H1 (cell line): ENCODE results near the gene ENTPD2. TPM values are rescaled to one million over a fixed set of nuclear protein-coding genes. Genes with fewer than 3 reads are reported as not detected.

Experiments used
- CTCF ChIA-PET: fragments of 300-600 bp; sonication (Branson Sonifier 250); formaldehyde crosslinking; loops from one replicate; lab custom pipeline; 2021; ENCODE audit not compliant: partially characterized antibody; lab: Charles Lee
- POLR2A ChIA-PET: fragments of 300-600 bp; sonication (Branson Sonifier 250); formaldehyde crosslinking; loops from one replicate; lab custom pipeline; 2021; ENCODE audit warnings: inconsistent platforms; ENCODE audit not compliant: partially characterized antibody; lab: Charles Lee
- DNase-seq, 2 experiments: peaks; one replicate each; pipeline versions ENCODE4 v3.0.0 to v3.0.0-alpha.2; 2010 to 2022; ENCODE audit warnings: low spot score in 2 of 2, low read depth in 1 of 2, mixed read lengths in 1 of 2
- FAIRE-seq: peaks from 2 replicates; lab custom pipeline; 2011; peaks lifted over from hg19 to GRCh38; lab: Jason Lieb, UNC
- H2AFZ ChIP-seq: 2 replicates; pipeline ENCODE4 v1.8.1; 2012; ENCODE audit warnings: low read length, inconsistent platforms
- H2AK5ac ChIP-seq: 2 replicates; pipeline ENCODE4 v1.6.1; 2013; ENCODE audit warnings: low read depth, low read length
- H2BK120ac ChIP-seq: replicated peaks from 2 replicates; pipeline ENCODE3; 2013; ENCODE audit warnings: low read depth, low read length, inconsistent platforms
- H2BK12ac ChIP-seq: 2 replicates; pipeline ENCODE4 v1.6.1; 2013; ENCODE audit warnings: low read depth, low read length
- H2BK15ac ChIP-seq: 2 replicates; pipeline ENCODE4 v1.6.1; 2013; ENCODE audit warnings: low read length
- H2BK20ac ChIP-seq: 2 replicates; pipeline ENCODE4 v1.6.1; 2013; ENCODE audit warnings: low read length
- H2BK5ac ChIP-seq: 2 replicates; pipeline ENCODE4 v1.6.1; 2013; ENCODE audit warnings: low read depth, low read length
- H3K14ac ChIP-seq: 2 replicates; pipeline ENCODE4 v1.6.1; 2013; ENCODE audit warnings: inconsistent platforms; ENCODE audit not compliant: insufficient read length
- H3K18ac ChIP-seq: 2 replicates; pipeline ENCODE4 v1.6.1; 2013; ENCODE audit warnings: low read length; ENCODE audit errors: extremely low read depth
- H3K23ac ChIP-seq: 2 replicates; pipeline ENCODE4 v1.6.1; 2013; ENCODE audit warnings: inconsistent platforms; ENCODE audit not compliant: insufficient read length
- H3K23me2 ChIP-seq: 2 replicates; pipeline ENCODE4 v1.6.1; 2013; ENCODE audit warnings: low read depth, low read length
- H3K27ac ChIP-seq: 2 replicates; pipeline ENCODE4 v1.6.1; 2011; ENCODE audit warnings: low read depth, low read length, inconsistent platforms
- H3K27me3 ChIP-seq, 4 experiments: replicated peaks in 1 of 4; 1 replicate in 1 of 4; 2 replicates in 3 of 4; pipeline versions ENCODE4 v1.6.1 to v1.8.1; 2011 to 2013; ENCODE audit warnings: low read length in 3 of 4, mild to moderate bottlenecking in 3 of 4, inconsistent platforms in 2 of 4, mixed read lengths in 2 of 4, moderate library complexity in 1 of 4; ENCODE audit not compliant: control insufficient read depth in 3 of 4, insufficient read depth in 3 of 4; ENCODE audit errors: extremely low read depth in 1 of 4
- H3K36me3 ChIP-seq, 4 experiments: 2 replicates each; pipeline versions ENCODE4 v1.6.1 to v1.8.1; 2011 to 2013; ENCODE audit warnings: mild to moderate bottlenecking in 4 of 4, low read length in 3 of 4, moderate library complexity in 2 of 4, control low read depth in 1 of 4, inconsistent platforms in 1 of 4; ENCODE audit not compliant: insufficient read depth in 4 of 4, control insufficient read depth in 2 of 4
- H3K4ac ChIP-seq: replicated peaks from 2 replicates; pipeline ENCODE3; 2013; ENCODE audit warnings: low read length, low read depth, mixed read lengths, inconsistent platforms; ENCODE audit not compliant: insufficient read length
- H3K4me1 ChIP-seq, 4 experiments: replicated peaks in 1 of 4; 1 replicate in 1 of 4; 2 replicates in 3 of 4; pipeline versions ENCODE4 v1.6.1 to v1.8.1; 2011 to 2013; ENCODE audit warnings: low read length in 3 of 4, inconsistent platforms in 2 of 4, mixed read lengths in 1 of 4; ENCODE audit not compliant: insufficient read depth in 4 of 4, control insufficient read depth in 3 of 4
- H3K4me2 ChIP-seq, 2 experiments: 2 replicates each; pipeline versions ENCODE4 v1.6.1 to v1.8.1; 2011 to 2013; ENCODE audit warnings: low read depth in 2 of 2, low read length in 2 of 2, control low read depth in 1 of 2, inconsistent platforms in 1 of 2, mild to moderate bottlenecking in 1 of 2; ENCODE audit not compliant: insufficient read depth in 1 of 2
- H3K4me3 ChIP-seq, 4 experiments: fragments of 200-600, 300-600 bp in 1 of 4; sonication (generic), shearing (Covaris generic), sonication (Bioruptor Twin) in 1 of 4; 2 replicates each; pipeline versions ENCODE4 v1.5.1 to v1.8.1; 2011 to 2016; ENCODE audit warnings: low read length in 4 of 4, low read depth in 3 of 4, control low read depth in 2 of 4, inconsistent platforms in 2 of 4, mild to moderate bottlenecking in 2 of 4, mixed read lengths in 1 of 4, moderate library complexity in 1 of 4; ENCODE audit not compliant: insufficient read depth in 2 of 4; ENCODE audit errors: extremely low read depth in 1 of 4
- H3K56ac ChIP-seq: replicated peaks from 2 replicates; pipeline ENCODE3; 2013; ENCODE audit warnings: low read depth, mild to moderate bottlenecking, mixed read lengths, low read length, inconsistent platforms; ENCODE audit not compliant: insufficient read length
- H3K79me1 ChIP-seq: 2 replicates; pipeline ENCODE4 v1.6.1; 2013; ENCODE audit warnings: low read depth, low read length, control low read depth
- H3K79me2 ChIP-seq, 2 experiments: 2 replicates each; pipeline versions ENCODE4 v1.6.1 to v1.8.1; 2012 to 2013; ENCODE audit warnings: low read length in 2 of 2, mild to moderate bottlenecking in 2 of 2, inconsistent platforms in 1 of 2; ENCODE audit not compliant: insufficient read depth in 2 of 2, control insufficient read depth in 1 of 2
- H3K9ac ChIP-seq, 4 experiments: replicated peaks in 1 of 4; 1 replicate in 1 of 4; 2 replicates in 3 of 4; pipeline versions ENCODE4 v1.6.1 to v1.8.1; 2011 to 2013; ENCODE audit warnings: low read depth in 3 of 4, low read length in 3 of 4, control low read depth in 2 of 4, mild to moderate bottlenecking in 2 of 4, moderate library complexity in 2 of 4, inconsistent platforms in 1 of 4; ENCODE audit errors: extremely low read depth in 1 of 4
- H3K9me3 ChIP-seq, 2 experiments: 2 replicates each; pipeline versions ENCODE4 v1.6.1 to v1.8.1; 2012 to 2013; ENCODE audit warnings: mild to moderate bottlenecking in 2 of 2, moderate library complexity in 2 of 2, control low read depth in 1 of 2, inconsistent platforms in 1 of 2, low read depth in 1 of 2, low read length in 1 of 2, mixed read lengths in 1 of 2; ENCODE audit not compliant: insufficient read depth in 2 of 2
- H4K20me1 ChIP-seq, 2 experiments: replicated peaks in 1 of 2; 2 replicates each; pipeline versions ENCODE3 to v1.8.1; 2011 to 2013; ENCODE audit warnings: inconsistent platforms in 2 of 2, low read length in 2 of 2, mild to moderate bottlenecking in 1 of 2; ENCODE audit not compliant: insufficient read depth in 2 of 2, control insufficient read depth in 1 of 2
- H4K5ac ChIP-seq: 2 replicates; pipeline ENCODE4 v1.6.1; 2013; ENCODE audit warnings: low read length, low read depth, mixed read lengths, inconsistent platforms; ENCODE audit not compliant: insufficient read length
- H4K8ac ChIP-seq: 2 replicates; pipeline ENCODE4 v1.8.0; 2013; ENCODE audit warnings: mild to moderate bottlenecking, moderate library complexity, low read length, inconsistent platforms; ENCODE audit not compliant: insufficient read depth; ENCODE audit errors: extremely low read depth
- H4K91ac ChIP-seq: replicated peaks from 2 replicates; pipeline ENCODE3; 2013; ENCODE audit warnings: low read length, mixed read lengths, inconsistent platforms; ENCODE audit not compliant: insufficient read length
- BACH1 ChIP-seq: IDR thresholded peaks from 2 replicates; pipeline ENCODE4 v1.6.1; 2012; ENCODE audit warnings: low read length, improper control_type of control experiment
- CBX8 ChIP-seq: fragments of 300-800, 300-1000 bp; sonication (generic); IDR thresholded peaks from 2 replicates; pipeline ENCODE4 v1.7.1; 2016; ENCODE audit warnings: low read depth, low read length, borderline replicate concordance
- CEBPB ChIP-seq: IDR thresholded peaks from 2 replicates; pipeline ENCODE4 v1.6.1; 2012; ENCODE audit warnings: low read depth, low read length
- CHD2 ChIP-seq: IDR thresholded peaks from 2 replicates; pipeline ENCODE4 v1.6.1; 2012; ENCODE audit warnings: low read length, improper control_type of control experiment
- GTF2F1 ChIP-seq: IDR thresholded peaks from 2 replicates; pipeline ENCODE4 v1.6.1; 2012; ENCODE audit warnings: low read depth, low read length, improper control_type of control experiment, borderline replicate concordance
- KDM5A ChIP-seq: fragments of 200-600 bp; IDR thresholded peaks from 2 replicates; pipeline ENCODE4 v1.7.1; 2012; ENCODE audit warnings: mild to moderate bottlenecking, low read length, inconsistent platforms, mixed read lengths
- RNF2 ChIP-seq: fragments of 200-900, 300-1000 bp; sonication (generic); IDR thresholded peaks from 2 replicates; pipeline ENCODE4 v1.7.1; 2016; ENCODE audit warnings: borderline replicate concordance, low read depth, mild to moderate bottlenecking, antibody characterized with exemption, low read length; ENCODE audit not compliant: poor library complexity, severe bottlenecking; ENCODE audit errors: missing control alignments
- SAP30 ChIP-seq: fragments of 300-600 bp; sonication (generic); IDR thresholded peaks from 2 replicates; pipeline ENCODE4 v1.7.1; 2012; ENCODE audit warnings: low read length, moderate library complexity, mild to moderate bottlenecking, inconsistent platforms; ENCODE audit not compliant: insufficient read depth, insufficient replicate concordance
- SP4 ChIP-seq: IDR thresholded peaks from 2 replicates; pipeline ENCODE4 v1.6.1; 2012; ENCODE audit warnings: low read length, inconsistent platforms
- TCF12 ChIP-seq: IDR thresholded peaks from 2 replicates; pipeline ENCODE4 v1.6.1; 2011; ENCODE audit warnings: low read depth, mild to moderate bottlenecking, low read length
- WGBS, 2 experiments: shearing (Covaris generic) in 1 of 2; methylation state at CpG; one replicate each; pipeline versions ENCODE4 v1.1.6 to v1.1.7; 2013 to 2015; ENCODE audit warnings: low lambda C conversion rate in 2 of 2, mixed read lengths in 2 of 2, inconsistent platforms in 1 of 2, low coverage in 1 of 2, missing lambda C conversion rate in 1 of 2; ENCODE audit not compliant: insufficient replicate concordance in 2 of 2, insufficient coverage in 1 of 2, insufficient read length in 1 of 2; ENCODE audit errors: extremely low coverage in 1 of 2, missing lambda C conversion rate in 1 of 2; 5-methylcytosine and 5-hydroxymethylcytosine counted together
- polyA plus RNA-seq, 7 experiments: library from polyadenylated mRNA; depleted of rRNA in 3 of 7; stranded (reverse) in 5 of 7; unstranded in 2 of 7; fragments of >200 nt in 5 of 7; fragments of 200-250 nt in 2 of 7; gene quantifications; 1 replicate in 5 of 7; 2 replicates in 1 of 7; 4 replicates in 1 of 7; pipeline versions ENCODE4 v1.2.1 to v1.2.3, GENCODE V29; 2011 to 2013; ENCODE audit warnings: missing spikeins in 2 of 7, mixed read lengths in 2 of 7
- total RNA-seq: library from RNA; stranded (reverse); fragmentation: NEBNext Ultra II Directional; extraction: Animal tissue kit (Norgen Biotek cat#: 25700); gene quantifications from 2 replicates; pipeline ENCODE4 v1.2.1, GENCODE V29; 2021
- TF ChIP-seq, protein P1 (sequence below): IDR thresholded peaks from 2 replicates; pipeline ENCODE4 v1.6.1; 2012; ENCODE audit warnings: low read length, inconsistent platforms
- TF ChIP-seq, protein P2 (sequence below): IDR thresholded peaks from 2 replicates; pipeline ENCODE4 v1.6.1; 2012; ENCODE audit warnings: inconsistent platforms

The ENTPD2 gene
- total and polyA plus RNA-seq, 2 of the 8 experiments (the other 6 are each of a cell fraction or from before 2014, with no cell fraction given) = 0.65 to 3.8 TPM

DNA sequence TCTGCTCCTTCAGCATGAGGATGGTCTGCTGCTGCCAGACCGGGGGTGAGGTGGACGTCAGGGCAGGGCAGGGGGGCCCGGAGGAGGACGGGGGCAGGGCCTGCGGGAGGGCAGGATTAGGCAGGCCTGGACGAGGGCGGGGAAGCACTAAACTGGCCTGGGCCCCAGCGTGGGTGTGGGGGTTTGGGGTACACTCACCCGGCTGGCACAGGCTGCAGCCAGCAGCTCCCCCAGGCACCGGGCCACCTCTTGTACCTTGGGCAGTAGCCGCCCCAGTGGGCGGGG, 11.0 kb upstream of the ENTPD2 start:
- Histone ChIP-seq H2BK20ac (no peak overlapping the region), H4K20me1 (peaks cover 23 to 25% of the 10 kb centered on the region in 2 experiments), H3K18ac (no peak overlapping the region), H3K36me3 (no peaks in the 10 kb centered on the region), H2AK5ac (no peak overlapping the region), H2BK5ac (no peak overlapping the region), H3K23ac (no peak overlapping the region), H2BK15ac (no peak overlapping the region), H3K79me2 (no peaks in the 10 kb centered on the region), H3K9ac (no peak overlapping the region), H4K91ac (no peak overlapping the region), H3K79me1 (peaks cover 2% of the 10 kb centered on the region; the same call in 1 of the 2 replicates), H3K4me1 (peaks cover 0 to 18% (median 11%) of the 10 kb centered on the region in 4 experiments; a peak in 5 of 7 replicates), H3K14ac (no peak overlapping the region), H3K9me3 (no peaks in the 10 kb centered on the region), H3K4ac (no peak overlapping the region), H2BK120ac (no peak overlapping the region), H3K27me3 (peaks cover 0 to 13% (median 7%) of the 10 kb centered on the region in 4 experiments; a peak in 5 of 7 replicates), H3K56ac (no peak overlapping the region), H3K23me2 (peaks cover 5% of the 10 kb centered on the region; the same call in 1 of the 2 replicates), H3K27ac (no peak overlapping the region), H4K8ac (no peak overlapping the region), H2AFZ (no peak overlapping the region), H2BK12ac (no peak overlapping the region), H3K4me2 (no peak overlapping the region), H4K5ac (no peak overlapping the region), H3K4me3 (no peak overlapping the region)
- FAIRE-seq (no peak), DNase-seq (no peak)
- CTCF ChIA-PET = interaction anchor here (1.0 to 13.5 kb wide), 20 partner anchors 7 to 305 kb away, joined by 3 to 291 read pairs (median 8); partner anchors contain the start of genes ABCA2, ENTPD2, FUT7 and MAN1B1
- POLR2A ChIA-PET = interaction anchor here (0.7 to 1.5 kb wide), 4 partner anchors 9 to 49 kb away, joined by 3 to 4 read pairs (median 4); no protein-coding TSS in a partner anchor
- 93% methylated on average over 10 of the region's 12 CpGs; no CpG with 5 or more reads in 1 of the 2 experiments for WGBS, 2 experiments
- TF ChIP-seq, protein P1, sequence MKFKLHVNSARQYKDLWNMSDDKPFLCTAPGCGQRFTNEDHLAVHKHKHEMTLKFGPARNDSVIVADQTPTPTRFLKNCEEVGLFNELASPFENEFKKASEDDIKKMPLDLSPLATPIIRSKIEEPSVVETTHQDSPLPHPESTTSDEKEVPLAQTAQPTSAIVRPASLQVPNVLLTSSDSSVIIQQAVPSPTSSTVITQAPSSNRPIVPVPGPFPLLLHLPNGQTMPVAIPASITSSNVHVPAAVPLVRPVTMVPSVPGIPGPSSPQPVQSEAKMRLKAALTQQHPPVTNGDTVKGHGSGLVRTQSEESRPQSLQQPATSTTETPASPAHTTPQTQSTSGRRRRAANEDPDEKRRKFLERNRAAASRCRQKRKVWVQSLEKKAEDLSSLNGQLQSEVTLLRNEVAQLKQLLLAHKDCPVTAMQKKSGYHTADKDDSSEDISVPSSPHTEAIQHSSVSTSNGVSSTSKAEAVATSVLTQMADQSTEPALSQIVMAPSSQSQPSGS = no peak
- no peak for TF ChIP-seq KDM5A
- TF ChIP-seq CBX8 = no peak
- TF ChIP-seq CEBPB = no peak
- TF ChIP-seq CHD2 = no peak
- TF ChIP-seq SAP30 = no peak
- TF ChIP-seq, protein P2, sequence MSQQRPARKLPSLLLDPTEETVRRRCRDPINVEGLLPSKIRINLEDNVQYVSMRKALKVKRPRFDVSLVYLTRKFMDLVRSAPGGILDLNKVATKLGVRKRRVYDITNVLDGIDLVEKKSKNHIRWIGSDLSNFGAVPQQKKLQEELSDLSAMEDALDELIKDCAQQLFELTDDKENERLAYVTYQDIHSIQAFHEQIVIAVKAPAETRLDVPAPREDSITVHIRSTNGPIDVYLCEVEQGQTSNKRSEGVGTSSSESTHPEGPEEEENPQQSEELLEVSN = no peak
- TF ChIP-seq RNF2 = no peak
- no peak for TF ChIP-seq TCF12
- no peak for TF ChIP-seq BACH1
- no peak for TF ChIP-seq SP4
- TF ChIP-seq GTF2F1 = no peak
